ENCODE results near the gene CHD1. TPM values are rescaled to one million over a fixed set of nuclear protein-coding genes. Genes with fewer than 3 reads are reported as not detected.

CHD1 gene
- total RNA-seq, 2 experiments from 2014 or later, result 66.0 to 66.1 TPM

GRCh38 chr5:98907951-98908350 is 20.9 kb downstream of the CHD1 start:
- ChIA-PET POLR2A (no interaction called here), CTCF (interaction anchor here (1.0 kb wide), 1 partner anchor 153 kb away, joined by 3 read pairs; no protein-coding TSS in a partner anchor)

GRCh38 chr5:98906756-98907355 is 22.0 kb downstream of the CHD1 start:
- ChIA-PET POLR2A (no interaction called here), CTCF (no interaction called here)

GRCh38 chr5:98905857-98906688 is 22.7 kb downstream of the CHD1 start:
- CTCF ChIA-PET, result no interaction called here
- POLR2A ChIA-PET, result interaction anchor here (0.6 kb wide), 1 partner anchor 118 kb away, joined by 3 read pairs; no protein-coding TSS in a partner anchor

DNA sequence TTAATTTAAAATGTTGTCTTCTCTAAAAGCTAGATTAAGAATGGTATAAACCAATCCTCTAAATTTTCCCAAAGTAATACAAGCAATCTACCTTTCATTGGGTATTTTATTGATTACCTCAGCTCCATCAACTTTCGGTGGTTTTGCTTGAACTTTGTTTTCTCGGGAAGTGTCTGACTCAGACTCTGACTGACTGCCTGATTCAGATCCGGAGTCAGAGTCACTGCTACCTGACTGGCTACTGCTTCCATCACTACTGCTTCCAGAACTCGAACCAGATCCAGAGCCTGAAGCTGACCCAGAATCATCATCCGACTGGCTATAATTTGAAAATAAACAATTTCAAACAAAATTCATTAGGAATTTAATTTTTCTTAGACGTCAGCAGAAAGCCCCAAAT is 24.0 kb downstream of the CHD1 start:
- ChIA-PET CTCF (interaction anchor here (2.4 kb wide), 1 partner anchor 156 kb away, joined by 6 read pairs; no protein-coding TSS in a partner anchor), POLR2A (no interaction called here)

- POLR2A ChIA-PET, result no interaction called here
- CTCF ChIA-PET, result interaction anchor here (0.6 to 2.4 kb wide), 2 partner anchors 158 to 182 kb away, joined by 3 to 6 read pairs; no protein-coding TSS in a partner anchor
These were observed 26.1 kb downstream of the CHD1 start for GRCh38 chr5:98902733-98903132.

DNA sequence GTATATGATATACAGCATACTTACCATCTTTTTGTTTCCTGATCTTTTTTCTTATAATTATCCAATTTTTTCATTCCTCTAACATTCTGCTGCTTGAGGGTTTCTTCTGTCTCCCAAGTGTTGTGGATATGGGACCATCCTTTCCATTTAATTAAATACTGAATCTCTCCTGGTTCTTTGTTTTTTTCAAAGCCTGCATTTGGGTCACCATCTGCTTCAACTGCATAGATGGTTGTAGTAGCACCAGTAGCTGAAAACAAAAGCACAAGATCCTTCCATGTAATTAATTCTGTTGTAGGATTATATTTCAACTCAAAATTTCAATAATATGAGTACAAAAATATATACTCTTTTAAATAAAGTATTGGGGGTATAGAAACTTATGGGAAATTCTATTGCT is 29.4 kb downstream of the CHD1 start:
- POLR2A ChIA-PET, result no interaction called here
- CTCF ChIA-PET, result interaction anchor here (0.7 kb wide), 1 partner anchor 25 kb away, joined by 4 read pairs; no protein-coding TSS in a partner anchor

DNA sequence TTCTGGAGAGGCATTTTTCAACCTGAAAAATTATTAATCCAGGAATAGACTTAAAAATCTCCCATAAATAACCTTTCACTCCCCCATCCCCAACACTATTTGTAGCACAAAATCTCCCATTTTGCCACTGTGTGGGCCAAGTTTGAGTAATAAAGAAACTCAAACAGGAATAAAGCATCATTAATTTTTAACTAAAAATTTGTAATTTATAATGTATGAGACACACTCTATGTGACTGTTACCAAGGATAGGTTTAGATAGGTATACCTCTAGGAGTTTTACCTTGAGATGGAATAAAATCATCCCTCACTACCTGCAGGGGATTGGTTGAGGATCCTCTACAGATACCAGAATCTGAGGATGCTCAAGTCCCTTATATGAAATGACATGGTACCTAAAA is 30.1 kb downstream of the CHD1 start:
- CTCF ChIA-PET, result no interaction called here
- POLR2A ChIA-PET, result no interaction called here

- CTCF ChIA-PET, result no interaction called here
- POLR2A ChIA-PET, result no interaction called here
These were observed 37.2 kb downstream of the CHD1 start for GRCh38 chr5:98891591-98891990.

DNA sequence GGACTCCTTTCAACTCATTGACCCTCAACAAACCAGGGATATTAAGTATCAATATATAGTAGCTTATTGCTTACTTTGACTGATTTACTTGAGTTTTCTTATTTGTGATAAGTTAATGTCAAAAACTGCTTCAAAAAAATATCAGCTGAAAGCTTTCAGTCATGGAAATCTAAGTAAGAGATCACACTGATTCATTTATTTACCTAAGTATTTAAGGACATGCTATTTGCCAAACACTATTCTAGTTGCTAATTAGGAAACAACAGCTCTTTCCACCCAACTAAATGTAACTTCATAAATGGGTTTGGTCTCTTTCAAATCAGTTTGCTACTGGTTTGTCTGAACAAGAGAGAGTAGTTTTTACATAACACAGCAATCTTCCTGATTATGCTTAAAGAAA is 48.2 kb downstream of the CHD1 start:
- CTCF ChIA-PET, result interaction anchor here (1.4 kb wide), 1 partner anchor 181 kb away, joined by 3 read pairs; no protein-coding TSS in a partner anchor
- POLR2A ChIA-PET, result interaction anchor here (1.0 kb wide), 1 partner anchor 49 kb away, joined by 4 read pairs; no protein-coding TSS in a partner anchor

DNA sequence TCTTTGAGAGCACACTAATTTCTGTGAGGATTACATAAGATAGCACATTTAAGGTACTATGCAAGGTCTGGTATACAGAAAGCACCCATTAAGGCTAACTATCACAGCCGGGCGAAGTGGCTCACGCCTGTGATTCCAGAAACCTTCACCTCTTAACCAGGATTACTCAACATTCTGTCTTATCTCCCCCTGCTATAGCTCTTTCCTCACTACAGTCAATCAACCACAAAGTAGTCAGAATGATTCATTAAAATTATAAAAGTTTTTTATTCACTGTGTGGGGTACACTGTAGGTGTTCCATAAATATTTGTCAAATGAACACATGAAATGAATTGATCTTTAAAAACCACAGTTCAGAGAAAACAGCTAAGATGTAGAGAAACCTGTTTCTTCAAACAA is 48.7 kb downstream of the CHD1 start:
- ChIA-PET CTCF (interaction anchor here (0.6 to 0.7 kb wide), 2 partner anchors 68 to 834 kb away, joined by 3 read pairs; no protein-coding TSS in a partner anchor), POLR2A (interaction anchor here (1.0 kb wide), 1 partner anchor 50 kb away, joined by 4 read pairs; no protein-coding TSS in a partner anchor)

DNA sequence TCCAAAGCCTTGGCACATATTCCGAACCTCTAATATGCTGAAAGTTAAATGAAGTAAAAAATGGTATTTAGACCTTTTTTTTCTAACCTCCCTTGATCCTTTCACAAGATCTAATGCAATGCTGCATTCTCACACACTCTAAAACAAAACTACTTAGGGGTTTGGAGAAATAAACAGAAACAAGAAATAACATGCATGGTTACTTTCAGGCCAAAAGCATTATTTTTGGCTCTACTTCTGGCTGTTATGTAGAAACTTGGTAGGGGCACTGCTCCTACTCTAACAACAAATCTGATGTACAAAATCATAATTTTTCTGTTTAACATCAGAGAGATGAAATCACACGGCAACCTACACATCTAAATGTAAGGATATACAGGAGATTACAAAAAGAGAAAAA is 51.2 kb downstream of the CHD1 start:
- ChIA-PET CTCF (no interaction called here), POLR2A (no interaction called here)

DNA sequence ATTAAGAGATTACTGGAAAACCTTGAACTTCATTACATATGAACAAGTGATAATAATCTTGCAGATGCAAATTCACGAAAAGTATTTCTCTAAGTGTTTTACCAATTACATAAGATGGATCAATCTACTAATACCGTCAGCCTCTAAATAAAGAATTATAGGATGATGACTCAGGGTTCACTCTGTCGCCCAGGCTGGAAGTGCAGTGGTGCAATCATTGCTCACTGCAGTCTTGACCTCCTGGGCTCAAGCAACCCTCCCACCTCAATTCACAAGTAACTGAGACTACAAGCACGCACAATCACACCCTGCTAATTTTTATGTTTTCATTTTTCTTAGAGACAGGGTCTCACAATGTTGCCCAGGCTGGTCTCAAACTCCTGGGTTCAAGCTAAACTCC is 56.1 kb downstream of the CHD1 start:
- ChIA-PET CTCF (no interaction called here), POLR2A (no interaction called here)

GRCh38 chr5:98865690-98866089 is 63.1 kb downstream of the CHD1 start:
- ChIA-PET CTCF (no interaction called here), POLR2A (no interaction called here)

DNA sequence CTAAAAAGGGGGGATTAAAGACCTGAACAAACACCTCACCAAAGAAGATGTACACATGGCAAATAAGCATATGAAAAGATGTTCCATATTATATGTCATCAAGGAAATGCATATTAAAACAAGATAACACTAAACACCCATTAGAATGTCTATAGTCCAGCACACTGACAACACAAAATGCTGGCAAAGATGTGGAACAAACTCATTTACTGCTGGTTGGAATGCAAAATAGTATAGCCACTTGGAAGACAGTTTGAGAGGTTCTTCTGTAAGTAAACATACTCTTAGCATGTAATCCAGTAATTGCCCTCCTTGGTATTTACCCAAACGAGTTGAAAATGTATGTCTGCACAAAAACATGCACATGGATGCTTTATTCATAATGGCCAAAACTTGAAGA is 81.8 kb downstream of the CHD1 start:
- ChIA-PET POLR2A (no interaction called here), CTCF (no interaction called here)

DNA sequence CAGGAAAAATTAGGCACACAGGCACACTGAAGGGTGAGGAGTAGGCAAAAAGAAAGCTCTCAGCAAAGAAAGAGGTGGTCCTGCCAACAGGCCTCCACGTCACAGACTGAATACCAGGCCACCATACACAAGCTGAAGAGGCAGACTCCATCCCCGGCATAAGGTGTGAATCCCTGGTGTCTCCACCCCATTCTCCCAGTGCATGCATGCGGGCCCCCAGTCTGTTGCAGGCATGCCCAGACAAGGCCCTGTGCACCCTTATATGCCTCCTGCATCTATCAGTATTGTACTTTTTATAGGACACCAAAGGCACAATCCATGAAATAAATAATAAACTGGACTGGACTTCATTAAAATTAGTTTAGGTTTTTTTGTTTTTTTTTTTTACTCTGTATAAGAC is 82.3 kb downstream of the CHD1 start:
- POLR2A ChIA-PET, result no interaction called here
- CTCF ChIA-PET, result no interaction called here

DNA sequence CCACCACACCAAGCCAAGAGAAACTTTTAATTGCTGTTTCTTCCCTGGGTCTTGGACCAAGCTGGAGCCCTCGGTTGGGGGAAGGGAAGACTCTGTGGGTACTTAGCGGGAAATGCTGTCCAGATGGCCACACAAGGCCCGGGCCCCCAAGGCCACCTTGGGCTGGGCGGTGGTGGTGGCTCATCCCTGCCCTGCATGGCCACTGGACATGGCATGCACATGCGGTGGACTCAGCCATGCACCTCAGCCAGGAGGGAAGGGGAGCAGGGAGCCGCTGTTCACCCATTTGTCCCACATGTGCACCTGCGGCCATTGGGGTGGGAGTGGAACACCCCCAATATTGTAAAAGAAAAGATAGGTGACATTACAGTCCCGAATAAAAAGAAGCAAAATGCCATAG is 82.9 kb downstream of the CHD1 start:
- CTCF ChIA-PET, result no interaction called here
- POLR2A ChIA-PET, result no interaction called here

GRCh38 chr5:98844865-98845264 is 83.9 kb downstream of the CHD1 start:
- POLR2A ChIA-PET, result no interaction called here
- CTCF ChIA-PET, result no interaction called here

GRCh38 chr5:98843481-98843880 is 85.3 kb downstream of the CHD1 start:
- CTCF ChIA-PET, result no interaction called here
- POLR2A ChIA-PET, result no interaction called here

DNA sequence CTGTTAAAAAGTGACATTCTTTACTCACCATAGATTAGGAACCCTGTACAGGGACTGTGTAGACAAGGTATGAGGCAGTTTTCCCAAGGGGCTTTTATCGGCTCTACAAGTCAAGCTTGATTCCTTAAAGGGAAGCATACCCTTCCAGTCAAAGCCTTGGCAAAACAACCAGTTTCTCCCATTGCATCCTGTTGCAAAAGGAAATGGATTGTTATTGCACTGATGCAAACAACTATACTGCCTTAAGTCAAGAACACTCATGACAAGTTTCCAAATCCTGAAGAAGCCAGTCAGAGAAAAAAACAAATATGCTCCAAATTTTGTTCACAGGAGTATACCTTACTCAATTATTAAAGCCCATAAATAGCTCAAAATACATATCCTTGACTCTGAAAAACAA is 87.9 kb downstream of the CHD1 start:
- POLR2A ChIA-PET, result no interaction called here

GRCh38 chr5:98839469-98840383 is 89.1 kb downstream of the CHD1 start:
- POLR2A ChIA-PET, result no interaction called here
- CTCF ChIA-PET, result interaction anchor here (0.6 to 1.2 kb wide), 3 partner anchors 24 to 221 kb away, joined by 3 to 4 read pairs (median 3); no protein-coding TSS in a partner anchor

More for the DNA sequence above, 87.9 kb downstream of the CHD1 start:
- CTCF ChIA-PET, result no interaction called here
